Stimulated activated CD4-positive, alpha-beta T cell treated with anti-CD3 and anti-CD28 coated beads, Interleukin-4, amount 100 ng/mL, for 24 hours (primary cell): ENCODE data around the gene FAM124B.

Source experiments
- DNase-seq: peaks from one replicate; pipeline ENCODE4 v3.0.0-alpha.2; 2020

FAM124B gene, protein sequence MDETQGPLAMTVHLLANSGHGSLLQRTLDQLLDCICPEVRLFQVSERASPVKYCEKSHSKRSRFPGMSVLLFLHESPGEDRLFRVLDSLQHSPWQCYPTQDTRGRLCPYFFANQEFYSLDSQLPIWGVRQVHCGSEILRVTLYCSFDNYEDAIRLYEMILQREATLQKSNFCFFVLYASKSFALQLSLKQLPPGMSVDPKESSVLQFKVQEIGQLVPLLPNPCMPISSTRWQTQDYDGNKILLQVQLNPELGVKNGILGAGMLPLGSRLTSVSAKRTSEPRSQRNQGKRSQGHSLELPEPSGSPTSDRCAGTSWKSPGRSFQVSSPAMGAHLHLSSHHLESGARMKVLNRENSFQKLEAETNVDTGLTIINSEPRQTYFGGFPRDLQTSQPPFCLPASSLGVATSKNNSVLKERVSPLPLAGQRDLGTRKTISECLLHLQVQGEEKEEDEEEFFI

DNA sequence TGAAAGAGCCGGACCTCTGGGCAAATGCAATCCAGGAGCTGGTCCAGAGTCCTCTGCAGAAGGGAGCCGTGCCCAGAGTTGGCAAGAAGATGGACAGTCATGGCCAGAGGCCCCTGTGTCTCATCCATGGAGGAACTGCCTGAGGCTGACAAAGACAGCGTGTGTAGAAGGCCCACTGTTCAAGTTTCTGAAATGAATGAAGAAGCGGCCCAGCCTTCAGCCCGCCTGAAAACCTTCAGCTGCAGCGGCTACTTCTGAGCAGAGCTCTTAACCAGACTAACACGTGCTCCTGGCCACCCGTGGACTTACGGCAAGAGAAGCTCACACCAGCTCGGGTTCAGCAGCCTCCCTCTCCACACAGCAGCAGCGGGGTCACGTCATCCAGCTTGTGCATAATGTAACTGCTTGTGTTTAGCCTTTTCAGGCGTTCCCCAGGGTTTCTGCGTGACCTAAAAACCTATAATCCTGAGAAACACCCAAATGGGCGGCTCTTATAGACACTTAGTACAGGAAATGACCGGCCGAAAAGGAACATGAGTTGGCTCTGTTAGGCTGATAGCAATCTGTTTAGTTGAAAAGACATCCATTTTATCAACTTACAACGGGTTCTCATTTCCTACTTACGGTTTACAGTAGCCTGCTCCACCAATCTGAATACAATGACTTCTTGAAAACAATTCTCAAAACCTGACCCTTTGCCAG is at the start of gene FAM124B:
Gene FAM124B, minus strand, starts transcription at position 467 of the 702 bp plus-strand sequence. Its CDS starts 339 bp downstream, at position 128.
- DNase-seq, result peak; percentile 26

DNA sequence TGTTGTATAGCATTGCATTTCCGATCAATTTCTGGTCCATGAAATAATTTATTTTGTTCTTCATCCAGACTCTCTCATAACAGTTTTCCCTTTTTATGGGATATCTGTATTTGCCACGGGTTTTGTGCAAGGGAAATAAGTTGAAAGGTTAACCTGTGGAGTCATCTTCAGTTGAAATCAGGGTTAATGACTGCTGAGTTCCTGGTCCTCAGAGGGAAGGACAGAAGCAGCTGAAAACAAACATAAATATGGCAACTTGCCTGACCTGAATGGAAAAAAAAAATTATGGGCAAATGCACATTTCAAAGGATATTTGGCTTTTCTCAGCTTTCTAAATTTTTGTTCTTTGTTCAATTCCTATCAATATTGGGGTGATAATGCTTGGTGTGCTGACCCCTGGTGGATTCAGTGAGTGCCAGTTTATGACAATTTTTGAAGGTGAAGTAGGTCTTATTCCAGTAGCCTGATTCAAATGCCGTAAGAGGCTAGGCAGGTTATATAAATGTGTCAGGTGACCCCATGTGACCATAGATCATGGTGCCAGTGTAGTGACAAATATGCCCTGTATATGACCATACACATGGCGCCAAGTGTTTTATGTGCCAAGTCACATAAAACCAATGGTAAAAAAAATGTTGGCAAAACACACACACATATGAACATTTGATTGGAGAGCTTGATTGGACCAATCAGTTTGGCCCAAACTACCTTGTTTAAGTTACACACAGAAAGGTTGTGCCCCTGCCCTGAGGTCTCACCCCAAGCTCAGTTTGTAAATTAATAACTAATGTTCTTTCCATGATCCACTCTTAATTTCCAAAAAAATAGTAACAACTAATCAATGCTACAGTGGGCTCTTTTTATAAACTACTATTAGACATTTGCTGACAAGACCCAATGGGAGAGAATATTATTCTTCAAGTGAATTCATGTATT is 47.6 kb upstream of the FAM124B start:
- no peak for DNase-seq

- no peak for DNase-seq
Measured at GRCh38 chr2:224448236-224448635, 46.3 kb upstream of the FAM124B start.

GRCh38 chr2:224444783-224445182 is 42.9 kb upstream of the FAM124B start:
- DNase-seq, result no peak

DNA sequence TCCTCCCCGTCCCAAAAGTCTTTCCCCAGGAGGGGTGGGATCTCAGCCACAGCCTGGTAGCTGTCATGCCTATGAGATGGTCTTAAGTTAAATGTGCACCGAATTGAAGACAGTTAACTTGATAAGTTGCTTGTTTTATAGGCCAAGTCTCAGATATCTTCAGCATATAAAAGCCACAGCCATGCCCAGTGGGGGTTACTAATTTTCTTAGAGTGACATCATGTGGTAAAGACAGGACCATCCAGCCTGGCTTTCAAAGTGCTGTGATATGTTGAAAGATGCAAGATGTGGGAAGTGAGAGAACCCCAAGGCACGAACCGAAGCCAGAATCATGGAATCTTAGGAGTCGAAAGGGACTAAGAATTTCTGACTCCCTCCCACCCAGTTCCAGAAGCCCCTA is 42.1 kb upstream of the FAM124B start:
- DNase-seq, result no peak

DNA sequence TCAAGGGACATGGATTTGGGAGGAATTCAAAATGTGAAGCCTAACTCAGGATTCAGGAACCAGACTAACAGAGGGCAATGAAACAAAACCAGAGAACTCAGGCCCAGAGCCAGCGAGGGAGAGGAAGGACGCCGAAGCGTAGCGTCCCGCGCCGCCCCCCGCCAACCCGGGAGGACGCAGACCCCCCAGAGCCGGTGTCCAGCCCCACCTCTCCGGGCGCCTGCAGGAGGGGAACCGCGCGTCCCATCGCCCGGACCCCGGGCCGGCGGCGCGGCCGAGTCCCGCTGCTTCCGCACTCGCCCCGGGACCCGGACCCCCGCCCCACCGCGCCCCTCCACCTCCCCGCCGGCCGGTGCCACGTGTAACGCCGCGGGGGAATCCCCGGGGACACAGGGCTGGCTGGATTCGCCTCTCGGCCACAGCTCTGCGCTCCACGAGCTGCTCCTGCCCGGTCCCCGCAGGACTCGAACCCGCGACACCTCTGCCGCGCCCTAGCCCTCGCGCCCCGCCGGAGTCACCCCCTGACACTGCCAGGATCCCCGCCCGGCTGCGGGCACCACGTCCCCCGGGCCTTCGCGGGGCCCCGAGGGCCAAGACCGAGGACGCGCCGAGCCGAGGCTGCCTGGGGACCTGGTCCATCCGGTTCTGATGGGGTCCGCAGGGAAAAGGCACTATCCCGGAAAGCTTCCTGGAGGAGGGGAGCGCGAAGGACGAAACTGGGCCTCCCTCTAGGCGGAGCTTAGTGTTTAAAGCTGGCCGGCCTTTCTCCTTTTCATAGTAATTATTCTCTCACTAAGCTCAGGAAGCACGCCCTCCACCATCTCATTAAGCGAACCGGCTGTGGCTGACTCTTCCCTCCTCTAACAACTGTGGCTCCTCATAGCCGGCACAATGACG is 40.4 kb upstream of the FAM124B start:
- no peak for DNase-seq

GRCh38 chr2:224440988-224441387 is 39.1 kb upstream of the FAM124B start:
- no peak for DNase-seq

DNA sequence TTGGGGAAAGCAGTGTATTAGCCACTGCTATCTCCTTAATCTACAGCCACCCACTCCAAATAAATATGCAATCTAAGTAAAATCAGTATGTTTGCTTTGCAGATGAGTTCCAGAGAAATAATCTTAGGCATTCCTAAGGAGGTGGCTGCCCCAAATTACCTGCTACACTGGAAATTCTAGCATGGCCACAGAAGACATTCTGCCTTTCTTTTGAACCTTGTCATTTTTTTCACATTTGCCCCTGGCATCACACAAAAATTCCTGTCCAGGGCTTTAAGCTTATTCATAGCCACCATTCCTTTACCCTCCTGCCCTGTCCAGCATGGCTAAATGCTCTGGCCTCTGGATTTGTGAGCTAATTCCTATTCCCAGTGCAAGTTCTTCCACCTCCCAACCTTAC is 36.8 kb upstream of the FAM124B start:
- DNase-seq, result no peak

DNA sequence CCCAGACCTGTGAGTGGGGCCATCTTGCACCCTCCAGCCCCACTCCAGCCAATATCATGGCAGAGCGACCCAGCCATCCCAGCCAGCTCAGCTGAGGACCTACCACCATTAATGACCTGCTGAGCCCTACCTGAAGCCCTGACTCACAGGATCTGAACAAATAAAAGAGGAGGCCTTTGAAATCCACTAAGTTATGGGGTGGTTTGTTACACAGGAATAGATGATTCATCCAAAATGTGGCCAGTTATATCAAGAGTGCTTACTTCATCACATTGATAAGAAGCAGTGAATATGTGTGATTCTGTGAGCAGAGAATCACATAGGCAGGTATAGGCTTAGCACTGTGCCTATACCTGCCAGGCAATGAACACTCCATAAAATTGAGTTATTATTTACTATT is 34.7 kb upstream of the FAM124B start:
- no peak for DNase-seq

- no peak for DNase-seq
Measured at GRCh38 chr2:224434618-224435017, 32.7 kb upstream of the FAM124B start.

DNA sequence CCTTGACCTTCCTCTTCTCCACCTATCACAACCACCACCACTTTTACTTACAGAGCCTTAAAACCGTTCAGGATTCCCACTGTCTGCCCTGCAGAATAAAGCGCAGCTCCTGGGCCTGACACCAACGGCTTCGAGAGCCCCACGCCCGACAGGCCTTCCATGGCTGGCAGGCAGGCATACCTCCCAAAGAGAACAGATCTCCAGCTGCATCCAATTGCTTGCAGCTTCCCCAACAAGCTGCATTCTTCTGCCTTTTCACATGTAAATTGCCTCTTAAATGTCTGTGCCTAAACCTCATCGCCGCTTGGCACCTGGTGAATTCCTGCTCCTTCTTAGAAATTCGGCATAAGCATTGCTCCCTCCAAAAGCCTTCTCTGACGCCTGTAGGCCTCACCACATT is 31.5 kb upstream of the FAM124B start:
- no peak for DNase-seq

GRCh38 chr2:224432003-224432579 is 30.2 kb upstream of the FAM124B start:
- DNase-seq, result no peak

DNA sequence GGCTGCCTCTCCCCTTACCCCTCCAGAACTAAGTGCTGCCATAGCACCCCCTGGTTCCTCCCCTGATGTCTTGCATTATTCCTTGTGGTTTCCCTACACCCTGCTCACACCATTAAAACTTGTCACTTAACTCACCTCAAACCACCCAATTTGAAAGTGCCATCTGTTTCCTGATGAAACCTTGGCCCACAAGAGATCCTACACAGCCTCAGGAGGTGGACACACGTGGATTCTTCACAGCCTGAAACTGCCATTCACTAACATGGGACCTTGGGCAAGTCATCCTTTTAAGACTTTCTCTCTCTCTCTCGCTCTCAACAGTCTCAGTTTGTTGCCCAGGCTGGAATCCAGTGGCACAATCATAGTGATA is 27.5 kb upstream of the FAM124B start:
- DNase-seq, result no peak

GRCh38 chr2:224428787-224429440 is 27.0 kb upstream of the FAM124B start:
- no peak for DNase-seq

DNA sequence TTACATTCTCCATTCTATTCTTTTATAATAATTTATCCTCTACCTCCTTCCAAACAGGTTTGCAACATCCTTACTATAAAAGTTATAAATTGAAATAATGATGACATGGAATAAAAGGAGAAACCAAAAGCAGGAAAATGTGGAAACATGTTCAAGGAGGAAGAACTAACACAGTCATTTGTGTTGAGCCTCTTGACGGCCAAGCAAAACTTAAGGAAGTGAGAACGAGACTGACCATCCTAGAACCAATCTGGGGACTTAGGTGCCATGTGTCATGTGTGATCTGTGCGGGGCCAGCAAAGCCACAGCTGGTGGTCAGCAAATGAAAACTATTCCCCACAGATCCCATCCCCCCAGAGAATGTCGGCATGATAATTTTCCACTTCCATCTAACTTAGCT is 25.6 kb upstream of the FAM124B start:
- no peak for DNase-seq

- no peak for DNase-seq
Measured at GRCh38 chr2:224426656-224427055, 24.7 kb upstream of the FAM124B start.

- no peak for DNase-seq
Measured at GRCh38 chr2:224421065-224421464, 19.2 kb upstream of the FAM124B start.

- no peak for DNase-seq
Measured at GRCh38 chr2:224417947-224418346, 16.0 kb upstream of the FAM124B start.

DNA sequence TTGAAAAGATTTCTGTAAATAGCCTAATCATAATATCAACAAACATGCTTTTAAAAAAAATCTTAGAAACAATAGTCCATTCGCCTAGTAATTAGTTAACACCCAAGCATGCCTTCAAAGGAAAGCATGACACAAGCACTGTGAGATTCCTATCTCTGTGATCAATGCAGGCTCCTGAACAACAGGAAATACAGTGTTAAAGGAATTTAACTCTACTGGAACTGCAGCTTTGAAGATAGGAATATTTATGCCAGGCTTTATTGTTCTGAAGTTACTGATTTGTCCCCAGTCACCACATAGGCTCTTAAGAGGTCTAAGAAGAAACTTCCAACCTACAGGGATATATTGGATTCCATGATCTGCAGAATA is 15.4 kb upstream of the FAM124B start:
- no peak for DNase-seq

GRCh38 chr2:224416656-224417360 is 14.9 kb upstream of the FAM124B start:
- DNase-seq, result no peak

DNA sequence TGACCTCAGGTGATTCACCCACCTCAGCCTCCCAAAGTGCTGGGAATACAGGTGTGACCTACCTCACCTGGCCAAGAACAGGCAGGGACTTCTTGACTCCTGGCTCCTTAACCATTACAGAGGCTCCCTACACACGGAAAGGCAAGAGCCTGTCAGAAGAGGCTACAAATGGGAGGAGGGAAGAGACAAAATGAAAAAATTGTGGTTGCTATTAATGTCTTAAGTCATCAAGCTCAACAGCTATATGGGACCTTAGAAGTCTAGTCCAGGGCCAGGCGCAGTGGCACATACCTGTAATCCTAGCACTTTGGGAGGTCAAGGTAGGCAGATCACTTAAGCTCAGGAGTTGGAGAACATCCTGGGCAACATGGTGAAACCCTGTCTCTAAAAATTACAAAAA is 11.5 kb upstream of the FAM124B start:
- DNase-seq, result no peak
